Dermis blood vessel endothelial cell (primary cell): Measurements from ENCODE around the gene FRK. TPM values are rescaled to one million over a fixed set of nuclear protein-coding genes. Genes with fewer than 3 reads are reported as not detected.
A peak's percentile ranks its signal among the peaks of the same experiment; 100 is the strongest.
"Not testable (repeated sequence)": the region's sequence is repeated elsewhere in the genome, so short reads cannot be mapped to it uniquely, and the experiment has no call there.

Source experiments
- DNase-seq: peaks from one replicate; pipeline ENCODE4 v3.0.0; 2010
- total RNA-seq: library from RNA; depleted of rRNA; stranded (reverse); fragments of >200 nt; gene quantifications from 2 replicates; pipeline ENCODE4 v1.2.3, GENCODE V29; 2014

FRK gene, protein sequence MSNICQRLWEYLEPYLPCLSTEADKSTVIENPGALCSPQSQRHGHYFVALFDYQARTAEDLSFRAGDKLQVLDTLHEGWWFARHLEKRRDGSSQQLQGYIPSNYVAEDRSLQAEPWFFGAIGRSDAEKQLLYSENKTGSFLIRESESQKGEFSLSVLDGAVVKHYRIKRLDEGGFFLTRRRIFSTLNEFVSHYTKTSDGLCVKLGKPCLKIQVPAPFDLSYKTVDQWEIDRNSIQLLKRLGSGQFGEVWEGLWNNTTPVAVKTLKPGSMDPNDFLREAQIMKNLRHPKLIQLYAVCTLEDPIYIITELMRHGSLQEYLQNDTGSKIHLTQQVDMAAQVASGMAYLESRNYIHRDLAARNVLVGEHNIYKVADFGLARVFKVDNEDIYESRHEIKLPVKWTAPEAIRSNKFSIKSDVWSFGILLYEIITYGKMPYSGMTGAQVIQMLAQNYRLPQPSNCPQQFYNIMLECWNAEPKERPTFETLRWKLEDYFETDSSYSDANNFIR
- 0.05 and 0.17 TPM in 2 replicates for total RNA-seq

DNA sequence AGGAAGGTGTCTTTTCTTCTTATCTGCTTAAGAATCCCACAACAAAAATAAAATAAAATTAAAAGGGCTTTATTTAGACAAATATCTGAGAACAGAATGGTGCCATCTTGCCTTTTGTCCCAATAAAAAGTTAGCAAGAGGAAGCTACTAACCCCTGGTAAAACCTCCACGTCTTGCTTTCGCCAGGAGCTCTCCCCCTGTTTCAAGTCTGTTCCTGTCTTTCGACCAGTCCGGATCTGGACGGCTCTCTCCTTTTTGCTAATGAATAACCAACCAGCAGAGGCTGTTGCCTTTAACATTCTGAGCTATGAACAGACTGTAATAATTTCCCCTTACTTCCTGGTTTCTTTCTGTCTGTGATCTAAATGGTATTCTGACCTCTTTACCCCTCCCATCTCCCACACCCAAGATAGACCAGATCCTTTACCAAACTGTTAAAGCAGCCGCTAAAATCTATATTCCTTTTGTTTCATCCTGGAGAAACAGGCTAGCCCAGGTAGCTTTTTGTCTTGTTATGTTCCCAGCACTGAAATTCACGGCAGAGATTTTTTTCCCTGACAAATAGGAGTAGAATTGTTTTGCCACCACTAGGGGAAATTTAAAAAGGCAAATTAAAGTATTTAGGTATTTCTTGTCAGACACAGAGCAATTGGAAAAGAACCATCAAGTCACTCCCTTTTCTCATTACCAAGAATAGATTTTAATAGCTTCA is at the start of gene FRK:
Gene FRK (minus strand): TSS at position 320 of the 712 bp plus-strand sequence. CDS start 580 bp downstream, outside the sequence.
- DNase-seq: no peak

DNA sequence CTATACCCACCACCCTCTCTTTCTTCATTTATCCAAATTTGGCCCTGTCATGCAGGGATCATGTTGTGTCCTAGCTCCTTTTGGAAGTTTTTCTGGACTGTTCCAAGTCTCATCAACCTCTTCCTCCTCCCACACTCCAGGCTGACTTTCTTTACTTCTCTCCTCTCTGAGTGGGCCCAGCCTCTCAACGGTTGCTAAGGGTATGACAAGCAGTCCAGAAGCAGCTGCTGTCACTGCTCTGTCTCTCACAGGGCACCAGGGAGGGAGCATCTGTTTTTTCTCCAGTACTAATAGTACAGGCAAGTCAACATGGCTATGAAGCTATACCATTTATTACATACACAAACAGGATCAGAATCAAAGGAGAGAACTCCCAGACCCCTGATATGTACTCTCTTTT is 48.1 kb upstream of the FRK start:
- no peak for DNase-seq

DNA sequence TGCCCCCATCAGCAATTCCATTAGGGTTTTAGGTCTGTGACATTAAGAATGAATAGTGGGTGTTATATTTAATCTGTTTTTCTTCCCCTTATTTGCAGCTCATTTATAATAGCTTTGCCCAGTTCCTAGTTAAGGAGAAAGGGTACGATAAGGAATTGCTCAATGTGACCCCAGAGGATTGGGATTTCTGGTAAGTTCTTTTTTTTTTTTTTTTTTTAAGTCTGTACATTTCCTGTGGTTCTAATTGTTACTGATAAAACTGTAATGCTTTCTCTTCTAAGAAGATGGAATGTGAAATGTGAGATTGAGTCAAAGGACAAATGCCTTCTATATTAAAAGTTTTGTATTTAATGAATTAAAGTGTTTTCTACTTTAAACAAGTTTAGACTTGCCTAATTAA is 45.5 kb upstream of the FRK start:
- DNase-seq: no peak

DNA sequence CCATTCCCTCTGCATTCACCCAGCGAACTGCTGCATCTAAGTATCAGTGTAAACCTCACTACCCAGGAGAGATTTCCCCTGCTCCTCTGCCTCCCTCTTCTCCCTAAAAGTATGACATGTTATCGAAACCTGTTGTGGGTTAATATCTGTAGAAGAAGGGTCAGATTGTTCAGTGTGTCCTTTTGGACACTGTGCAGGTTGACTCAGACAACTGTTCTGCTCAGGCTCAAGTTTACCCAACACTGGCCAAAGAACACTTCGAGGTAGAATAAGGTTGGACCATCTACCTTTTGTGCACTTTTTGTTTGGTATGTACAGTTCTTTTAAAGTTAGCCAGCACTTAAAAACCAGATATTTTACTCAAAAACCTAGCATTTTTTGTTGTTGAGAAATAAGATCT is 44.6 kb upstream of the FRK start:
- DNase-seq: no peak

DNA sequence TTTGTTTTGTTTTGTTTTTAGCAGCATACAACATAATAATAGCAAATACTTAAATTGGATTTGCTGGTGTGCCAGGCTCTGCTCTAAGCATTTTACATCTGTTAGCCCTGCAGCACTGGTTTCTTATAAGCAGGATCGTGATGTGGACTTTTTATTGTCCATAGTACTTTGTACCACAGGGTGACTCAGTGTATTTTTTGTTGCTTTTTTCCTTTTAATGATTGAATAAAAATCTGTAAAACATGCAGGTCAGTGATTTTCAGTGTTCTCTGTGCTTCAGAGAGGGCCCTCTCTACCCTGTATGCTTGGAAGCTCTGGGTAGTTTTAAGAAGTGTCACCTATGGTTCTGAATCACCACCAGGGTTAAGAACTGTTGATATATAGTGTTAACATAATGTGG is 43.9 kb upstream of the FRK start:
- no peak for DNase-seq

DNA sequence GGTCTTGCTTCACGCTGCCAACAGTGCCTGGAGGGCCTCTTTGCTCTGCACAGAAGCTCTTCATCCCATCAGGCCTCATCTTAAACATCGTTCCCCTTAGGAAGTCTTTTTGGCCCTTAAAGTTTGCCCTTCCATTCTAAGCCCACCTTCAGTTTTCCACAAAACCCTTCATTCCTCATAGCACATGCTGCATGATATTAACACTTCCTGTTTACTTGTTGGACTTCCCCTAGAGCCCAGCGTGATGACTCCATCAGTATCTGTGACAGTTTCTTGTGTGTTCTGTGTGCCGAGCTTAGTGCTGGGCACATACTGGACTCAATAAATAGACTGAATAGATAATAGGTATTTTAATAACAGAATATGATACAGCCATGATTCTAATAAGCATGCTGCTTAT is 42.2 kb upstream of the FRK start:
- no peak for DNase-seq

DNA sequence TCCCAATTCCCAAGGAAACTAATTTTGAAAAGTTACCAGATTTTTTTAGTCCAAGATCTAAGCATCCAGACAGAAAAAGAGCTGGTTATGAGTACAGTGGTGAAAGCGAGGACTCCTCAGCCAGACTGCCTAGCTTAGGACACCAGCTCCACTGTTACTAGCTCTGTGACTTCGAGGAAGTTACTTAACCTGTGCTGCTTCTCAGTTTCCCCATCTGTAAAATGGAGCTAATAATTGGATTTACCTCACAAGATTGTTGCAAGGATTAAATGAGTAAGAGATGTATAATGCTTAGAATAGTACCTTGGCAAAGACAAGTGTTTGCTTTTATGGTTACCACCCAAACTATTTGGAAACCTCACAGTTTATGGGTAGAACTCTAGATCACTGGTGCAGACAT is 41.1 kb upstream of the FRK start:
- no peak for DNase-seq

DNA sequence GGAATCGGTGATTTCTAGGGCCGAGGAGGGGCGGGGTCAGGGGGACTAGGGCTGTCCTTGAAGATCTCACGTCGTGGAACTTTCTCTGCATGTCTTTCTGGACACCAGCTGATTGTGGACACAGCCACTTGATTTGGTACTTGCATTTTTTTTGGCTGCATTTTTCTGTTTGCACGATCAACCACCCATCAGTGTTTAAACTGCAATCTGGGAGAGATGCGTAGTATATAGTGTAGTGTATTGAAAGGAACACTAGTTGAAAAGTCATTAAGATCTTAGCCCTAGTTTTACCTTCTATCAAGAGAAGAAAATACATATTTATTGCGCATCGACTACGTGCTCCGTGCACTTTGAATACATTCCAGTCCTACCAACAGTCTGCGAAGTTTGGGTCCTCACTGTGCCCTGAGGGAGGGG is 40.6 kb upstream of the FRK start:
- no peak for DNase-seq

DNA sequence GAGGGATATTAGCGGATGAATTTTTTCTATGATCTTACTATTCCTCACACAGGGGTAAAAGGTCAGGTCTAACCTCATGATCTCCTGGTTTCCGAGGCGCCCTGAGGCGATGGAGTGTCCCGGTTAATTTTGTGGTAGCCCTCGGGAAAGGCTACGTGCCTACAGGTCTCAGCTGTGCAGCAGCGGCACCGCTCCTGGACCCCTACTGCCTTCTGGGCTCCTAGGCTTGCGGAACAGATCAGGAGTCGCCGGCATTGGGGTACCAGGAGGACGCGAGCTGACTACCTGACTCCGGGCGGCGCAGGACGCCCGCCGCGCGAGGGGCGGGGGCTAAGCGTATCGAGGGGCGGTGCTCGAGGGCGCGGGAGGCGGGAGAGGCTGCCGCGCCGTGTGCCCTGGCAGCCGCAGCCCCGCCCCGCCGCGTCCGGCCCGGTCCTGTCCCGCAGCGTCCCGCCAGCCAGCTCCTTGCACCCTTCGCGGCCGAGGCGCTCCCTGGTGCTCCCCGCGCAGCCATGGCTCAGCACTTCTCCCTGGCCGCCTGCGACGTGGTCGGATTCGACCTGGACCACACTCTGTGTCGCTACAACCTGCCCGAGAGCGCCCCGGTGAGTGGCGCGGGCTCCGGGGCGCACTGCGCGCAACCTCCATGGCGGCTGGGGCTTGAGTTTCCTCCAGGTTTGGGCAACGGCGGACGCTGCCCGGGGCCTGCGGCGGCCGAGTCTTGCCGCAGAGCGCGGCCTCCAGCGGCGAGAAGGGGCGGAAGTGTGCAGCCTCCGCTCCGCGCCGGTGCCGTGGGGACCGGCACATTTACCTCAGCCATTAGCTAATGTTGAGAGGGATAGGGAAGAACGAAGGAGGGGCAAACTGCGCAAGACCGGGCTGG is 40.0 kb upstream of the FRK start, which contains the start of gene NT5DC1:
Gene NT5DC1 (plus strand): TSS at position 435 of the 883 bp plus-strand sequence. CDS start 78 bp downstream, at position 513.
- peak; percentile 81 for DNase-seq

DNA sequence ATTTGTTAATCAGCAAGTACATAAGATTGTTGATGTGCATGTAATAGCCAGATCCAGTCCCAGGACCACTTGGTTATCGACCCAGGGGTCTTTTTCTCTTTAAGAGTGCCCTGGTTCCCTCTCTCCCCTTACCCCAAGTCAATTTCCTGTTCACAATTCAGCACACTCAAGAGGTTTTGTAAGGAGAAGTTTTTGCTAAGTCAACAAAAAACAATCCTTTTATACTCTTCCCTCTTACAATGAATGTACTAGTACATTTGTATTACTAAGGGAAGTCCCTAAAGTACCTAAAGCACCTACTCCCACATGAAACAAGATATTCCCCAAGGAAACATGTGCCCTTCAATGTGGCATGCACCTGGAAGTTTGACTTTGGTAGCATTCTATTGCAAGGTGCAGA is 38.3 kb upstream of the FRK start:
- DNase-seq: no peak

DNA sequence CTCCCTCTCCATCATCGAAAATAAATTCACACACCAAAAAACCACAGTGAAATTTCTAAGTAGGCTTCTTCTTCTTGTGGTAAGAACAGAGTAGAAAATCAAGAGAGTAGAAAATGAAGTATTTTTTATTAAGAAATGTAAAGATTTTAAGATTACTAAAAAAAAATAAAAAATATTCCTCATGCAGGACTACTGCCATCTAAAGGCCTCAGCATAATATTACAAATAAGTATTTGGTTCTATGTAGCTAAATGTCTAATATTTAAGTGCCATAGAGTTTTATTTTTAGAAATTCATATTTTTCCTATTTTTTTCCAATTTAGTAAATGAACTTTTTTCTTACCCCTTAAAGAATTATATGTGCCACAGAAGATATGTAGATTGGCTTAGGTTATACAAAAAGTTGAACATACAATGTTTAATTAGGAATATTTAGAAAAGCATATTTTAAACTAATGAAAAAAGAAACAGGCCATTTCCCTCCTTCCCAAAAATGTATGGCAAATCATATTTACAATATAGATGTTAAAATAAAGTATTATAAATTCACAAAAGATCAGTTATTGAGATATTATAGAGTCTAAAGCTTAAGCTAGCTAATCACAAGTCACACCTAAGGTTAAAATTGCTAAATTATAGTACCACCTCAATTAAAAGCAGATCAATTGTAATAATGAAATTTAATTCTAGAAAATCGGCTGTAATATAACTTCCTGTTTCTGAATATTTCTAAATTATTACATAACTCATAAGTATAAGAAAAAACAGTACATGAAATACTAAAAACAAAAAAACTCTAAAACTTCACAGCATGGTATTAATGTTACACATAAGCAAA is 36.5 kb upstream of the FRK start:
- DNase-seq: peak; percentile 24

DNA sequence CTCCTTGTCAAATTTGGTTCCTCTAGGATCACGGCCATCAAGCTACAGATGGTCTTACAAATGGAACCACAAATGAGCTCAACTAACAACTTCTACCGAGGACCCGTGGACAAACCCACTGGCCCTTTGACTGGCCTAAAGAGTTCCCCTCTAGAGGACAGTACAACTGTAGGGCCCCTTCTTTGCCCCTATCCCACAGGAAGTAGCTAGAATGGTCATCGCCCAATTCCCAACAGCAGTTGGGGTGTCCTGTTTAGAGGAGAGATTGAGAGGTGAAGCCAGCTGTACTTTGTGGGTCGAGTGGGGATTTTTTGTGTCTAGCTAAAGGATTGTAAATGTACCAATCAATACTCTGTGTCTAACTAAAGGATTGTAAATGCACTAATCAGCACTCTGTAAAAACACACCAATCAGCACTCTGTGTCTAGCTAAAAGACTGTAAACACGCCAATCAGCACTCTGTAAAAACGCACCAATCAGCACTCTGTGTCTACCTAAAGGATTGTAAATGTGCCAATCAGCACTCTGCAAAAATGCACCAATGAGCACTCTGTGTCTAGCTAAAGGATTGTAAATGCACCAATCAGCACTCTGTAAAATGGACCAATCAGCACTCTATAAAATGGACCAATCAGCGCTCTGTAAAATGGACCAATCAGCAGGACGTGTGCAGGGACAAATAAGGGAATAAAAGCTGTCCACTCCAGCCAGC is 35.5 kb upstream of the FRK start:
- not testable (repeated sequence) for DNase-seq

DNA sequence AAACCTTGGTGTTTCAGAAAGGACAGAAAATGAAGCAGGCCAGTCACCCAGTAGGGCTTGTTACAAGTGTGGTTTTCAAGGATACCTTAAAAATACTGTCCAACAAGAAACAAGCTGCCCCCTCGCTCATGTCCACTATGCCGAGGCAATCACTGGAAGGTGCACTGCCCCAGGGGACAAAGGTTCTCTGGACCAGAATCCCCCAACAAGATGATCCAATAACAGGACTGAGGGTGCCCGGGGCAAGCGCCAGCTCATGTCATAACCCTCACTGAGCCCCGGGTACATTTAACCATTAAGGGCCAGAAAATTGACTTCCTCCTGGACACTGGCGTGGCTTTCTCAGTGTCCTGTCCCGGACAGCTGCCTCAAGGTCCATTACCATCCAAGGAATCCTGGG is 33.4 kb upstream of the FRK start:
- DNase-seq: no peak

DNA sequence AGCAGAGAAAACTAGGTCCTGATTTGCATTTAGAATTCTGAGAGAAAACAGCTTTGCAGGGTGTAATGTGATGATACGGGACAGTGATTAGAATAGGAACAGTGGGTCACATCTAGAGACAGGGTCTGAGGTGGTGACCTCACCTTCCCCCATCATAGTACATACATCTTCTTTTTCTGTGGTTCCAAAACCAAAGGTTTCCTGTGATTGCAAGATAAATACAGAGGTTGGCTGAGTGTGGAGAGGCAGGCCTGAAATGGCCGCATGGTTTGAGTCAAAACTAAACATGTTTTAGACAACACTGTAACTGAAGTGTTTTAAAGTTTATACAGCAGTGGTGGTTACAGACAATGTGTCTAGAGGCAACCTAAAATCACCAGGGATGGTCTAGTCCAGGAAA is 29.6 kb upstream of the FRK start:
- DNase-seq: no peak

DNA sequence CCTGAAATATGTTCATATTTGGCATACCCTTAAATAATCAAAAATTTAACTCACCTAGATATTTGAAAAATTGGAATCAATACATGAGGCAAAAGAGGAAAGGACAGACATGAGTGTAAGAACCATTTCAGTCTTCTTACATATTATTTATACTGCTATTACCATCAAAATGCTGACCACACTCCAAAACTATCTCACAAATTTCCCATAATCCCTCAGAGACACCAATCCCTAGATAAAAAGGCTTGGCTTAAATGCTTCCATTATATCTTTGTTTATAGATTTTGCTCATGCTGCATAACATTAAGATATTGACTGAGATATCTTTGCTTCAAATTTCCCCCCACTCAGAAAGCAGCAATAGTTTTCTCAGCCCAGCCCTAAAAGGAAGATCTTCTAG is 28.3 kb upstream of the FRK start:
- no peak for DNase-seq

DNA sequence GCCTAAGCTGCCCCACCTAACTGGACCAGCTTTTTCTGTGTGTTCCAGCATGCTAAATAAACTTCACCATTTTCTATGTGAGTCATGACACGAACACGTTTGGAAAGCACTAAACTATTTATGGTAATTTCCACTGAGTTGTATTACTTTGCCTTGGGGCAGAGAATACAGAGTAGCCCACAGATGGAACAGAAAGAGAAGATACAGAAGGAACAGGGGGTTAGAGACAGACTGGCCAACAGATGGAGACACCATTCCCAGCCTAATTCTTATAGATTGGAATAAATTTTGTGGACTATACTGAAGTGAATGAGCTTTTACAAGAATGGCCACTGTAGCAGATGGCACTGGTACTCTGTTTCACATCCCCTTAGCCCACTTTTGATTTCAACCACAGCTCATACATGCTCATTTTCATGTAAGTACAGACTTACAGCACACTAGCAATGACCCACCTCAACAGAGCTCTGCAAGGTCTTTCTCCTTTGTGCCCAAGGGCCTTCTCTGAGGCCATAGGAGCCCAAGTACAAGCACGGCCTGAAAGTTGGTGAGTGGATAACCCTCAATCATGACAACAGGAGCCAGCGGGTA is 26.8 kb upstream of the FRK start:
- DNase-seq: no peak

DNA sequence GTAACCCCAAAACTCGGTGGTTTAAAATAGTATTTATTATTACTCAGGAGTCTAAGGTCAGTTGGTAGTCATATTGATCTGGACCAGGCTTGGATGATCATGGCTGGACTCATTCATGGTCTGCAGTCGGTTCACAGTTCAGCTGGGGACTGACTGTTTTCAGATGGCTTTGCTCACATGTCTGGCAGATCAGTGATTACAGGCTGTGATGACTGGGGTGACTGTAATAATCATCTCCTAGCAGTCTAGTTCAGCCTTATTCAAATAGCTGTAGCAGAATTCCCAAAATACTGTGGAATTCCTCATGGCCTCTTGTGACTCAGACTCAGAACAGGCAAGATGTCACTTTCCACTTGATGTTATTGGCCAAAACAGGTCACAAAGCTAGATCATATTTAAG is 23.6 kb upstream of the FRK start:
- no peak for DNase-seq

DNA sequence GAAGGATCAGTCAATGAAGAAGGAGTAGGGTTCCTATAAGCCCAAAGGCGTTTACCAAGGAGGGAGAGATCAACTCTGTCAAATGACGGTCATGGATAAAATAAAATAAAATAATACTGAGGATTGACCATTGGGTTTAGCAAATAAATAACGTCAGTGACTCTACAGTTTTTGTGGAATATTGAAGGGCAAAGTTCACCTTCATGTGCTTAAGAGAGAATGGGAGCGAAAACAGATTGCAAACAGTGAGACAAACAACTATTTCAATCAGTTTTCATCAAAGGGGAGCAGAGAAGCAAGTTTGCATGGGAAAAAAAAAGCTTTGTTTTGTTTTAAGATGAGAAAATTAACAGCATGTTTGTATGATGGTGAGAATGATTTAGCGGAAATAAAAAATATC is 22.4 kb upstream of the FRK start:
- DNase-seq: no peak

DNA sequence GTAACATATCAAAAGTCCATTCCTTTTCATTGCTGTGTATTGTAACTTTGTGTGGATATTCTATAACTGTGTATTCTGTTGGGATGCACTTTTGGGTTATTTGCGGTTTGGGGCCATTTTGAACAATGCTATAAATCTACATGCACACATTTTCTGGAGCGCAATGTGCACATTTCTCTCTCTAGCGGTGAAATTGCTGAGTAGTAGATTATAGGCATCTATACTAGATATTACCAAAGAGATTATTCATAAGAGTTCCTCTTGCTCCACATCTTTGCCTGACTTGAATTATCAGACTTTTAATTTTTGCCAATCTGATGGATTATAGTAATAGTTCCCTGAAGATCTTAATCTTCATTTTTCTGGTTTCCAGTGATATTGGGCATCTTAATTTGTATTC is 18.3 kb upstream of the FRK start:
- no peak for DNase-seq

DNA sequence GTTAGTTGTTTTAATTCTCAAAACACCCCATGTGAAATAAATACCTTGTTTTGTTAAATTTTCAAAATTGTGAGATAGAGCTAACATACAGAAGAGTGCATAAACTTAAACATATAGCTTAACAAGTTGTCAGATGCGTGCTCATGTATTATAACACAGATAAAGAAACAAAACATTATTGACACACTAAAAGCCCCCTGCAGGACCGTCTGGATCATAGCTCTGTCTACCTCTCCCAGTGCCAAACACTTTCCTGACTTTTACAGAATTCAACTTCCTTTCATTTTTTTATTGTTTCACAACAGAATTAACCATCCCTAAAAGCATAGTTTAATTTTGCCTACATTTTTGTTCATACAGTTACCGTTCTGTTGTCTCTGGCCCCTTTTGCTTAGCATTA is 17.8 kb upstream of the FRK start:
- no peak for DNase-seq
